GM23338 (cell line): ENCODE data around the gene FAM32A. TPM values are rescaled to one million over a fixed set of nuclear protein-coding genes. Genes with fewer than 3 reads are reported as not detected.

Experiments
- CREB1 ChIP-seq: fragments of 250-450 bp; sonication (Bioruptor Pico); IDR thresholded peaks from 2 replicates; pipeline ENCODE4 v1.5.0; 2020; ENCODE audit warnings: low read depth, mild to moderate bottlenecking, moderate library complexity
- ETS1 ChIP-seq: IDR thresholded peaks from 2 replicates; pipeline ENCODE4 v1.6.1; 2016; ENCODE audit warnings: antibody characterized with exemption
- EZH2 ChIP-seq: fragments of 200-600 bp; sonication (generic); IDR thresholded peaks from one replicate; pipeline ENCODE4 v1.8.0; 2017; ENCODE audit warnings: antibody characterized with exemption, mild to moderate bottlenecking, low read depth; ENCODE audit not compliant: unreplicated experiment
- EZH2phosphoT487 ChIP-seq: fragments of 200-600 bp; sonication (generic); IDR thresholded peaks from one replicate; pipeline ENCODE4 v1.8.1; 2018; ENCODE audit warnings: antibody characterized with exemption; ENCODE audit not compliant: unreplicated experiment
- NANOG ChIP-seq: IDR thresholded peaks from 2 replicates; pipeline ENCODE4 v1.6.1; 2016; ENCODE audit warnings: antibody characterized with exemption, borderline replicate concordance
- polyA plus RNA-seq: library from polyadenylated mRNA; unstranded; fragments of >200 nt; fragmentation: Nextera tagmentation; extraction: Ambion mirVana; gene quantifications from 2 replicates; pipeline ENCODE4 v1.2.1, GENCODE V29; 2016
- total RNA-seq: library from RNA; depleted of rRNA; stranded (reverse); fragments of >200 nt; shearing (Covaris generic); gene quantifications from 2 replicates; pipeline ENCODE4 v1.2.3, GENCODE V29; 2014
- TF ChIP-seq, protein P1 (sequence below): fragments of 250-450 bp; sonication (Bioruptor Pico); IDR thresholded peaks from 2 replicates; pipeline ENCODE4 v1.5.0; 2020; ENCODE audit warnings: mild to moderate bottlenecking, moderate library complexity
- TF ChIP-seq, protein P2 (sequence below), 2 experiments: fragments of 200-600 bp in 1 of 2; sonication (generic) in 1 of 2; conservative IDR thresholded peaks; 2 replicates each; pipeline versions ENCODE4 v1.5.1 to v1.6.1; 2016 to 2017; ENCODE audit warnings: antibody characterized with exemption in 2 of 2, low read depth in 2 of 2, mild to moderate bottlenecking in 2 of 2, moderate library complexity in 1 of 2

The FAM32A gene
- total and polyA plus RNA-seq, 2 experiments from 2014 or later: 58.2 to 67.3 TPM

DNA sequence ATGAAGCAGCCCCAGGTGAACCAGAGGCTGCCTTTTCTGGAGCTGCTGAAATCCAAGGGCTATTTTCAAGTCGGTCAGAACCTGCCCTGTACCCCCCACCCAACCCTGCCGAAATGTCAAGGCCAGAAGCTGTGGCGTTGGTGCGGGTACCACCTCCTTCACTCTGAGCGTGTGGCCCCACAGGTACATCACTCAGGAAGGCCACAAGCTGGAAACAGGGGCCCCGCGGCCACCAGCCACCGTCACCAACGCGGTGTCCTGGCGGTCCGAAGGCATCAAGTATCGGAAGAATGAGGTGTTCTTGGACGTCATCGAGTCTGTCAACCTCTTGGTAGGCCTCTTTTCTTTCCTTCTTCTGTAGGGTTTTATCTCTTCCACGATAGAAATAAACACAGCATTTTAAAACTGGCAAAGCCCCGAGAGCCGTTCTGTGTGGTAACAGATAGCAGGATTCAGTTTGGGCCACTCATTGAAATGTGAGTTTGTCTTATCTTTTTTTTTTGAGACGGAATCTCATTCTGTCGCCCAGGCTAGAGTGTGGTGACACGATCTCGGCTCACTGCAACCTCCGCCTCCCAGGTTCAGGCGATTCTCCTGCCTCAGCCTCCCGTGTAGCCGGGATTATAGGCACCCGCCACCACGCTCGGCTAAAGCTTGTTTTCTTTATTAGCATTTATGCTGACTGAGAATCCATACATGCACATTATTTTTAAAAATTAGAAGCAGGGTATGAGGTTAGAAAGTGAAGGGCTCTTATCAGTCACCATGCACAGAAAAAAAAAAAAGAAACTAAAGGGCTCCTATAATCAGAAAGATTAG is 23.8 kb downstream of the FAM32A start (continued):
- TF ChIP-seq, protein P1, sequence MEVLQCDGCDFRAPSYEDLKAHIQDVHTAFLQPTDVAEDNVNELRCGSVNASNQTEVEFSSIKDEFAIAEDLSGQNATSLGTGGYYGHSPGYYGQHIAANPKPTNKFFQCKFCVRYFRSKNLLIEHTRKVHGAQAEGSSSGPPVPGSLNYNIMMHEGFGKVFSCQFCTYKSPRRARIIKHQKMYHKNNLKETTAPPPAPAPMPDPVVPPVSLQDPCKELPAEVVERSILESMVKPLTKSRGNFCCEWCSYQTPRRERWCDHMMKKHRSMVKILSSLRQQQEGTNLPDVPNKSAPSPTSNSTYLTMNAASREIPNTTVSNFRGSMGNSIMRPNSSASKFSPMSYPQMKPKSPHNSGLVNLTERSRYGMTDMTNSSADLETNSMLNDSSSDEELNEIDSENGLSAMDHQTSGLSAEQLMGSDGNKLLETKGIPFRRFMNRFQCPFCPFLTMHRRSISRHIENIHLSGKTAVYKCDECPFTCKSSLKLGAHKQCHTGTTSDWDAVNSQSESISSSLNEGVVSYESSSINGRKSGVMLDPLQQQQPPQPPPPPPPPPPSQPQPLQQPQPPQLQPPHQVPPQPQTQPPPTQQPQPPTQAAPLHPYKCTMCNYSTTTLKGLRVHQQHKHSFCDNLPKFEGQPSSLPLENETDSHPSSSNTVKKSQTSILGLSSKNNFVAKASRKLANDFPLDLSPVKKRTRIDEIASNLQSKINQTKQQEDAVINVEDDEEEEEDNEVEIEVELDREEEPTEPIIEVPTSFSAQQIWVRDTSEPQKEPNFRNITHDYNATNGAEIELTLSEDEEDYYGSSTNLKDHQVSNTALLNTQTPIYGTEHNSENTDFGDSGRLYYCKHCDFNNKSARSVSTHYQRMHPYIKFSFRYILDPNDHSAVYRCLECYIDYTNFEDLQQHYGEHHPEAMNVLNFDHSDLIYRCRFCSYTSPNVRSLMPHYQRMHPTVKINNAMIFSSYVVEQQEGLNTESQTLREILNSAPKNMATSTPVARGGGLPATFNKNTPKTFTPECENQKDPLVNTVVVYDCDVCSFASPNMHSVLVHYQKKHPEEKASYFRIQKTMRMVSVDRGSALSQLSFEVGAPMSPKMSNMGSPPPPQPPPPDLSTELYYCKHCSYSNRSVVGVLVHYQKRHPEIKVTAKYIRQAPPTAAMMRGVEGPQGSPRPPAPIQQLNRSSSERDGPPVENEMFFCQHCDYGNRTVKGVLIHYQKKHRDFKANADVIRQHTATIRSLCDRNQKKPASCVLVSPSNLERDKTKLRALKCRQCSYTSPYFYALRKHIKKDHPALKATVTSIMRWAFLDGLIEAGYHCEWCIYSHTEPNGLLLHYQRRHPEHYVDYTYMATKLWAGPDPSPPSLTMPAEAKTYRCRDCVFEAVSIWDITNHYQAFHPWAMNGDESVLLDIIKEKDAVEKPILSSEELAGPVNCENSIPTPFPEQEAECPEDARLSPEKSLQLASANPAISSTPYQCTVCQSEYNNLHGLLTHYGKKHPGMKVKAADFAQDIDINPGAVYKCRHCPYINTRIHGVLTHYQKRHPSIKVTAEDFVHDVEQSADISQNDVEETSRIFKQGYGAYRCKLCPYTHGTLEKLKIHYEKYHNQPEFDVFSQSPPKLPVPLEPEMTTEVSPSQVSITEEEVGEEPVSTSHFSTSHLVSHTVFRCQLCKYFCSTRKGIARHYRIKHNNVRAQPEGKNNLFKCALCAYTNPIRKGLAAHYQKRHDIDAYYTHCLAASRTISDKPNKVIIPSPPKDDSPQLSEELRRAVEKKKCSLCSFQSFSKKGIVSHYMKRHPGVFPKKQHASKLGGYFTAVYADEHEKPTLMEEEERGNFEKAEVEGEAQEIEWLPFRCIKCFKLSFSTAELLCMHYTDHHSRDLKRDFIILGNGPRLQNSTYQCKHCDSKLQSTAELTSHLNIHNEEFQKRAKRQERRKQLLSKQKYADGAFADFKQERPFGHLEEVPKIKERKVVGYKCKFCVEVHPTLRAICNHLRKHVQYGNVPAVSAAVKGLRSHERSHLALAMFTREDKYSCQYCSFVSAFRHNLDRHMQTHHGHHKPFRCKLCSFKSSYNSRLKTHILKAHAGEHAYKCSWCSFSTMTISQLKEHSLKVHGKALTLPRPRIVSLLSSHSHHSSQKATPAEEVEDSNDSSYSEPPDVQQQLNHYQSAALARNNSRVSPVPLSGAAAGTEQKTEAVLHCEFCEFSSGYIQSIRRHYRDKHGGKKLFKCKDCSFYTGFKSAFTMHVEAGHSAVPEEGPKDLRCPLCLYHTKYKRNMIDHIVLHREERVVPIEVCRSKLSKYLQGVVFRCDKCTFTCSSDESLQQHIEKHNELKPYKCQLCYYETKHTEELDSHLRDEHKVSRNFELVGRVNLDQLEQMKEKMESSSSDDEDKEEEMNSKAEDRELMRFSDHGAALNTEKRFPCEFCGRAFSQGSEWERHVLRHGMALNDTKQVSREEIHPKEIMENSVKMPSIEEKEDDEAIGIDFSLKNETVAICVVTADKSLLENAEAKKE: no peak
- TF ChIP-seq ETS1 (no peak), CREB1 (CRISPR knock-in tag) (no peak), EZH2phosphoT487 (no peak), EZH2 (no peak), NANOG (no peak)
- TF ChIP-seq, protein P2, sequence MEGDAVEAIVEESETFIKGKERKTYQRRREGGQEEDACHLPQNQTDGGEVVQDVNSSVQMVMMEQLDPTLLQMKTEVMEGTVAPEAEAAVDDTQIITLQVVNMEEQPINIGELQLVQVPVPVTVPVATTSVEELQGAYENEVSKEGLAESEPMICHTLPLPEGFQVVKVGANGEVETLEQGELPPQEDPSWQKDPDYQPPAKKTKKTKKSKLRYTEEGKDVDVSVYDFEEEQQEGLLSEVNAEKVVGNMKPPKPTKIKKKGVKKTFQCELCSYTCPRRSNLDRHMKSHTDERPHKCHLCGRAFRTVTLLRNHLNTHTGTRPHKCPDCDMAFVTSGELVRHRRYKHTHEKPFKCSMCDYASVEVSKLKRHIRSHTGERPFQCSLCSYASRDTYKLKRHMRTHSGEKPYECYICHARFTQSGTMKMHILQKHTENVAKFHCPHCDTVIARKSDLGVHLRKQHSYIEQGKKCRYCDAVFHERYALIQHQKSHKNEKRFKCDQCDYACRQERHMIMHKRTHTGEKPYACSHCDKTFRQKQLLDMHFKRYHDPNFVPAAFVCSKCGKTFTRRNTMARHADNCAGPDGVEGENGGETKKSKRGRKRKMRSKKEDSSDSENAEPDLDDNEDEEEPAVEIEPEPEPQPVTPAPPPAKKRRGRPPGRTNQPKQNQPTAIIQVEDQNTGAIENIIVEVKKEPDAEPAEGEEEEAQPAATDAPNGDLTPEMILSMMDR (conservative IDR thresholded peaks at IDR 0.05; ENCODE audit: low read depth in 2 of 2): no peak
